HG02970 (cell line): ENCODE results near the gene MRPL37.
"Not testable (repeated sequence)": the region's sequence is repeated elsewhere in the genome, so short reads cannot be mapped to it uniquely, and the experiment has no call there.

Source experiments
- ATAC-seq: cut with Tn5 transposase; IDR thresholded peaks from one replicate; pipeline ENCODE4 v1.9.1; 2021; ENCODE audit warnings: mild to moderate bottlenecking, moderate library complexity, moderate number of reproducible peaks; ENCODE audit not compliant: unreplicated experiment, low FRiP score

The MRPL37 gene

GRCh38 chr1:54171606-54172005, 28.4 kb upstream of the MRPL37 start:
- no peak for ATAC-seq

- ATAC-seq, result no peak
Observed at GRCh38 chr1:54172614-54173599, 27.1 kb upstream of the MRPL37 start.

GRCh38 chr1:54173681-54174080, 26.3 kb upstream of the MRPL37 start:
- ATAC-seq, result no peak

- ATAC-seq, result no peak
Observed at GRCh38 chr1:54174106-54174505, 25.9 kb upstream of the MRPL37 start.

GRCh38 chr1:54176621-54177327, 23.2 kb upstream of the MRPL37 start:
- ATAC-seq, result no peak

GRCh38 chr1:54177726-54178125, 22.2 kb upstream of the MRPL37 start:
- ATAC-seq, result no peak

- no peak for ATAC-seq
Observed at GRCh38 chr1:54178296-54179070, 21.5 kb upstream of the MRPL37 start.

GRCh38 chr1:54180701-54181360, 19.1 kb upstream of the MRPL37 start:
- no peak for ATAC-seq

GRCh38 chr1:54186056-54186455, 13.9 kb upstream of the MRPL37 start:
- ATAC-seq, result no peak

- no peak for ATAC-seq
Observed at GRCh38 chr1:54188291-54188690, 11.7 kb upstream of the MRPL37 start.

GRCh38 chr1:54190526-54190925, 9.4 kb upstream of the MRPL37 start:
- no peak for ATAC-seq

GRCh38 chr1:54191525-54191924, 8.4 kb upstream of the MRPL37 start:
- ATAC-seq, result no peak

- ATAC-seq, result no peak
Observed at GRCh38 chr1:54193453-54193852, 6.5 kb upstream of the MRPL37 start.

- ATAC-seq, result no peak
Observed at GRCh38 chr1:54199151-54199764, 709 bp upstream of the MRPL37 start.

- no peak for ATAC-seq
Observed at GRCh38 chr1:54200519-54200997, 591 bp downstream of the MRPL37 start.

- no peak for ATAC-seq
Observed at GRCh38 chr1:54204199-54204598, 4.2 kb downstream of the MRPL37 start.

- ATAC-seq, result no peak
Observed at GRCh38 chr1:54207287-54207686, 7.3 kb downstream of the MRPL37 start.

- not testable (repeated sequence) for ATAC-seq
Observed at GRCh38 chr1:54207896-54208295, 7.9 kb downstream of the MRPL37 start.

GRCh38 chr1:54212872-54213271, 12.9 kb downstream of the MRPL37 start:
- no peak for ATAC-seq

GRCh38 chr1:54215523-54215922, 15.6 kb downstream of the MRPL37 start:
- no peak for ATAC-seq
